Prostate gland (tissue), 2 donors: Measurements from ENCODE around the gene CRTC3. TPM values are rescaled to one million over a fixed set of nuclear protein-coding genes. Genes with fewer than 3 reads are reported as not detected.
A peak's percentile ranks its signal among the peaks of the same experiment; 100 is the strongest.

Experiments used
- DNase-seq: peaks from one replicate; pipeline ENCODE4 v3.0.0-alpha.2; 2019; ENCODE audit warnings: low spot score
- H3K27ac ChIP-seq, 2 donors: fragments of 200-600 bp; sonication (generic); 2 replicates each; pipeline ENCODE4 v1.5.1; 2017 to 2019
- H3K27me3 ChIP-seq: fragments of 200-600 bp; sonication (generic); replicated peaks from 2 replicates; pipeline ENCODE4 v1.5.1; 2019; ENCODE audit not compliant: insufficient read depth
- H3K36me3 ChIP-seq, 2 donors: fragments of 200-600 bp; sonication (generic); 1 replicate in 1 of 2; 2 replicates in 1 of 2; pipeline versions ENCODE4 v1.5.1 to v1.8.1; 2017 to 2019
- H3K4me1 ChIP-seq: fragments of 200-600 bp; sonication (generic); replicated peaks from 2 replicates; pipeline ENCODE4 v1.5.1; 2019
- H3K4me3 ChIP-seq, 2 donors: fragments of 200-600 bp; sonication (generic); 2 replicates each; pipeline ENCODE4 v1.5.1; 2017 to 2019
- H3K9me3 ChIP-seq: fragments of 200-600 bp; sonication (generic); 2 replicates; pipeline ENCODE4 v1.5.1; 2017
- CTCF ChIP-seq, 4 experiments: fragments of 200-600 bp in 2 of 4; fragments of 450-650 bp in 2 of 4; sonication (generic) in 2 of 4; IDR thresholded peaks; 1 replicate in 3 of 4; 2 replicates in 1 of 4; pipeline ENCODE4 v1.5.1; 2016 to 2019; ENCODE audit warnings: antibody characterized with exemption in 4 of 4, mild to moderate bottlenecking in 2 of 4, moderate library complexity in 2 of 4
- POLR2A ChIP-seq: fragments of 450-650 bp; IDR thresholded peaks from one replicate; pipeline ENCODE4 v1.6.1; 2016; ENCODE audit warnings: antibody characterized with exemption, mild to moderate bottlenecking
- POLR2AphosphoS5 ChIP-seq: sonication (generic); formaldehyde crosslinking; IDR thresholded peaks from one replicate; pipeline ENCODE4 v1.6.1; 2017; ENCODE audit warnings: antibody characterized with exemption
- WGBS: methylation state at CpG from one replicate; pipeline ENCODE4 v1.1.5; 2018; 5-methylcytosine and 5-hydroxymethylcytosine counted together
- intact Hi-C: fragments of 100-400 bp; cut with DNase I; formaldehyde crosslinking; loops from one replicate; pipeline ENCODE4 v1.14.2; 2022
- total RNA-seq, 2 donors: library from RNA; depleted of rRNA; stranded (reverse); fragments of >200 nt; gene quantifications; one replicate each; pipeline ENCODE4 v1.1.0, GENCODE V29; 2016

Gene CRTC3
- total RNA-seq, 2 donors from 2014 or later: 26.6 to 87.8 TPM

- Histone ChIP-seq H3K4me1 (peaks cover 6% of the 10 kb centered on the region), H3K27me3 (no peaks in the 10 kb centered on the region), H3K36me3 (peaks cover 0 to 16% of the 10 kb centered on the region in 2 donors), H3K27ac (no peak overlapping the region), H3K4me3 (no peak overlapping the region), H3K9me3 (no peaks in the 10 kb centered on the region)
- DNase-seq: no peak
- intact Hi-C loops: no loop called here
- 79% methylated on average over 3 of the region's 3 CpGs for WGBS
- TF ChIP-seq CTCF (IDR thresholded peaks at IDR 0.05): no peak
- TF ChIP-seq POLR2A: no peak
- TF ChIP-seq POLR2AphosphoS5: no peak
These were observed 34.7 kb upstream of the CRTC3 start for GRCh38 chr15:90495067-90495466.

- H3K36me3 ChIP-seq: peaks cover 0 to 10% of the 10 kb centered on the region in 2 donors
- TF ChIP-seq POLR2A (no peak), POLR2AphosphoS5 (no peak), CTCF (IDR thresholded peaks at IDR 0.05) (no peak)
- no peaks in the 10 kb centered on the region for H3K27me3 ChIP-seq
- no peak overlapping the region for H3K27ac ChIP-seq
- DNase-seq: no peak
- H3K4me1 ChIP-seq: peaks cover 6% of the 10 kb centered on the region
- 53% methylated on average over 3 of the region's 3 CpGs for WGBS
- H3K9me3 ChIP-seq: no peaks in the 10 kb centered on the region
- H3K4me3 ChIP-seq: no peak overlapping the region
- intact Hi-C loops: no loop called here
These were observed 32.9 kb upstream of the CRTC3 start for GRCh38 chr15:90496791-90497190.

DNA sequence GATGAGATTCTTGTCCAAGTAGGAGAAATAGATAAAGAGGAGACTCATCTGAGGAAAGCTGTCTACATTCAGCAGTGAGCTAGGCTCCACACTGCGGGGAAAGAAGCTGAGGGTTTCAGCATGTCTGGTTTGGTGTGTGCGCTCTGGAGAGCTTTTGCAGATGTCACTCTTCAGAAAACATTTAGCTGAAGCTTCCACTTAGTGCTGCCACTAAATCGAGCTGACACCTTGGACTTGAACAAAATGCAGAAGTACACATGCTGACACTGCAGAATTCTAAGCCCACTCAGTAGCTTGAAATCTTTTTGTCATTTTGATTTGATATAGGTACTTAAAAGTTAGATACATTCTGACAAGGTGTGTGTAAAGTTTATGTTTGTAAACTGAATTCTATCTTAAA lies 32.3 kb upstream of the CRTC3 start:
- no peak overlapping the region for H3K4me3 ChIP-seq
- no peaks in the 10 kb centered on the region for H3K27me3 ChIP-seq
- WGBS: 59% methylated on average over 3 of the region's 3 CpGs
- peak overlapping the region in 1 of 2 donors; percentile 11 for H3K27ac ChIP-seq
- H3K36me3 ChIP-seq: peaks cover 0 to 4% of the 10 kb centered on the region in 2 donors
- H3K4me1 ChIP-seq: peaks cover 6% of the 10 kb centered on the region
- TF ChIP-seq CTCF (IDR thresholded peaks at IDR 0.05): no peak
- no peak for TF ChIP-seq POLR2A
- no peak for TF ChIP-seq POLR2AphosphoS5
- no peaks in the 10 kb centered on the region for H3K9me3 ChIP-seq
- intact Hi-C loops: no loop called here
- DNase-seq: no peak

DNA sequence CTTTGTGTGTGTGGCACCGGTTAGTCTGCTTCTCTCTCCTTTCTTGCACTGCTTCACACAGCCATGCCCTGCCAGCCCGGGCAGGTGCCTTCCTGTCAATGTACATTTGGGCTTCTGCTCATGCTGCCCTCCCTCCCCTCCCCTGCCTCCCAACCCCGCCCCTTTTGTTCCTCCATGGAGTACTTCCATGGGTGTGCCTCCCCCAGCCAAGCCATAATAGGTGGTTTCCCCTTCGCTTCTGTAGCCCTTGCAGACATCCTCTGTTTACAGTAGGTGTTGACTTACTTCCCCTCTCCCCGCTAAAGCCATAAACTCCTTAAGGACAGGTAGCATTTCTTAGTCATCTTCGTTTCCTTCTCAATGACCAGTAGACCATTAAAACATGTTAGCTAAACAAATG lies 31.8 kb upstream of the CRTC3 start:
- Histone ChIP-seq H3K4me1 (peaks cover 6% of the 10 kb centered on the region), H3K27ac (no peak overlapping the region), H3K36me3 (no peaks in the 10 kb centered on the region), H3K27me3 (no peaks in the 10 kb centered on the region), H3K9me3 (no peaks in the 10 kb centered on the region), H3K4me3 (no peak overlapping the region)
- DNase-seq: peak; percentile 77
- intact Hi-C loops: no loop called here
- TF ChIP-seq POLR2AphosphoS5 (peak; percentile 37), CTCF (IDR thresholded peaks at IDR 0.05) (no peak)
- 36% methylated on average over 6 of the region's 6 CpGs for WGBS

DNA sequence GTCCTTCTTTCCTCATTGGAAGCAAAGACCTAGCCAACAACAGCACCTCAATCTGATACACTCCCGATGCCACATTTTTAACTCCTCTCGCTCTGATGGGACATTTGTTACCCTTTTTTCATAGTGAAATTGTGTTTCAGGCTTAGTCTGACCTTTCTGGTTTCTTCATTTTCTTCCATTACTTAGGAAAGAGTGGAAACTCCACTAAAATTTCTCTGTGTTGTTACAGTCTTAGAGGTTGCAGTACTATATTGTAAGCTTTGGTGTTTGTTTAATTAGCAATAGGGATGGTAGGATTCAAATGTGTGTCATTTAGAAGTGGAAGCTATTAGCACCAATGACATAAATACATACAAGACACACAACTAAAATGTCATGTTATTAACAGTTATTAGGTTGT lies 29.6 kb upstream of the CRTC3 start:
- Histone ChIP-seq H3K4me1 (peaks cover 6% of the 10 kb centered on the region), H3K4me3 (no peak overlapping the region), H3K27me3 (no peaks in the 10 kb centered on the region), H3K27ac (no peak overlapping the region), H3K9me3 (no peaks in the 10 kb centered on the region), H3K36me3 (no peaks in the 10 kb centered on the region)
- DNase-seq: no peak
- 87% methylated on average over 2 of the region's 2 CpGs for WGBS
- intact Hi-C loops: no loop called here
- TF ChIP-seq CTCF (IDR thresholded peaks at IDR 0.05) (no peak), POLR2A (no peak), POLR2AphosphoS5 (no peak)
